ENCODE data around the gene NUP214. TPM values are rescaled to one million over a fixed set of nuclear protein-coding genes. Genes with fewer than 3 reads are reported as not detected.
A peak's percentile ranks its signal among the peaks of the same experiment; 100 is the strongest.

NUP214 gene
- total RNA-seq, 6 experiments from 2014 or later, result 34.2 to 43.7 (median 39.3) TPM

DNA sequence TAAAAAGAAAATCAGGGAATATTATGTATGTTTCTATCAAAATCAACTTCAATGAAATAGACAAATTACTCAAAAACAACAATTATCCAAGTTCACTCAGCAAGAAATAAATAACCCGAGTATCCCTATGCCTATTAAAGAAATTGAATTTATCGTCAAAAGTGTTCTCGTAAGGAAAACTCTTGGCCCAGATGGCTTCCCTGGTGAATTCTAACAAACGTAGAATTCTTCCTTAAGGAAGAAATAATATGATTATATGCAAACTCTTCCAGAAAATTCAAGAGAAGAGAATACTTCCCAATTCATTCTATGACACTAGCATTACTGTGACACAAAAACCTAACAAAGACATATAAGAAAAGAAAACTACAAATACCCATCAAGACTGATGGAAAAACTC lies 121.2 kb downstream of the NUP214 start:
- no peak for DNase-seq
- peaks cover 5% of the 10 kb centered on the region for H3K36me3 Mint-ChIP-seq (ENCODE audit: low read depth)
- H3K27me3 Mint-ChIP-seq (ENCODE audit: insufficient read depth), result peaks cover 2% of the 10 kb centered on the region
- H3K9me3 Mint-ChIP-seq, result peaks cover 6% of the 10 kb centered on the region
- no peak overlapping the region for H3K27ac Mint-ChIP-seq
- H3K4me3 Mint-ChIP-seq, result no peak overlapping the region
- no peaks in the 10 kb centered on the region for H3K4me1 Mint-ChIP-seq (ENCODE audit: low read depth)
- TF ChIP-seq, protein P1, sequence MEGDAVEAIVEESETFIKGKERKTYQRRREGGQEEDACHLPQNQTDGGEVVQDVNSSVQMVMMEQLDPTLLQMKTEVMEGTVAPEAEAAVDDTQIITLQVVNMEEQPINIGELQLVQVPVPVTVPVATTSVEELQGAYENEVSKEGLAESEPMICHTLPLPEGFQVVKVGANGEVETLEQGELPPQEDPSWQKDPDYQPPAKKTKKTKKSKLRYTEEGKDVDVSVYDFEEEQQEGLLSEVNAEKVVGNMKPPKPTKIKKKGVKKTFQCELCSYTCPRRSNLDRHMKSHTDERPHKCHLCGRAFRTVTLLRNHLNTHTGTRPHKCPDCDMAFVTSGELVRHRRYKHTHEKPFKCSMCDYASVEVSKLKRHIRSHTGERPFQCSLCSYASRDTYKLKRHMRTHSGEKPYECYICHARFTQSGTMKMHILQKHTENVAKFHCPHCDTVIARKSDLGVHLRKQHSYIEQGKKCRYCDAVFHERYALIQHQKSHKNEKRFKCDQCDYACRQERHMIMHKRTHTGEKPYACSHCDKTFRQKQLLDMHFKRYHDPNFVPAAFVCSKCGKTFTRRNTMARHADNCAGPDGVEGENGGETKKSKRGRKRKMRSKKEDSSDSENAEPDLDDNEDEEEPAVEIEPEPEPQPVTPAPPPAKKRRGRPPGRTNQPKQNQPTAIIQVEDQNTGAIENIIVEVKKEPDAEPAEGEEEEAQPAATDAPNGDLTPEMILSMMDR (IDR thresholded peaks at IDR 0.05), result no peak

- Mint-ChIP-seq H3K9me3 (no peaks in the 10 kb centered on the region), H3K36me3 (ENCODE audit: low read depth) (no peaks in the 10 kb centered on the region), H3K4me3 (no peak overlapping the region), H3K4me1 (ENCODE audit: low read depth) (peaks cover 12% of the 10 kb centered on the region), H3K27ac (no peak overlapping the region), H3K27me3 (ENCODE audit: insufficient read depth) (no peaks in the 10 kb centered on the region; the same call in 1 of the 2 replicates)
- TF ChIP-seq, protein P1 (IDR thresholded peaks at IDR 0.05), result no peak
- no peak for DNase-seq
These were observed 126.7 kb downstream of the NUP214 start for GRCh38 chr9:131252120-131252519.

- Mint-ChIP-seq H3K4me3 (no peak overlapping the region), H3K36me3 (ENCODE audit: low read depth) (no peaks in the 10 kb centered on the region), H3K27ac (no peak overlapping the region), H3K4me1 (ENCODE audit: low read depth) (peaks cover 12% of the 10 kb centered on the region), H3K9me3 (no peaks in the 10 kb centered on the region), H3K27me3 (ENCODE audit: insufficient read depth) (no peaks in the 10 kb centered on the region; the same call in 1 of the 2 replicates)
- no peak for DNase-seq
- TF ChIP-seq, protein P1 (IDR thresholded peaks at IDR 0.05), result no peak
These were observed 128.6 kb downstream of the NUP214 start for GRCh38 chr9:131253891-131254491.

DNA sequence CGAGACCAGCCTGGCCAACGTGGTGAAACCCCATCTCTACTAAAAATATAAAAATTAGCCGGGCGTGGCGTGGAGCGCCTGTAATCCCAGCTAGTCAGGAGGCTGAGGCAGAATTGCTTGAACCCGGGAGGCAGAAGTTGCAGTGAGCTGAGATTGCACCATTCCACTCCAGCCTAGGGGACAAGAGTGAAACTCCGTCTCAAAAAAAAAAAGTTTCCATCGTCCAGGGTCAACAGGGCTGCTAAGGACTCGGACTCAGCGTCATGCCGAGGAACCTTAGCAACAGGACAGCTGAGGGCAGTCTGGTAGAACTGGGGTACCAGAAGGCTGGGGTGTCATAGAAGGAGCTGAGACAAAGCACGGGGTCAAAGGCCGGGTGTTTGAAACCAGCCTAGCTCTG lies 129.2 kb downstream of the NUP214 start:
- no peaks in the 10 kb centered on the region for H3K9me3 Mint-ChIP-seq
- H3K36me3 Mint-ChIP-seq (ENCODE audit: low read depth), result no peaks in the 10 kb centered on the region
- DNase-seq, result no peak
- no peaks in the 10 kb centered on the region; the same call in 1 of the 2 replicates for H3K27me3 Mint-ChIP-seq (ENCODE audit: insufficient read depth)
- H3K4me3 Mint-ChIP-seq, result no peak overlapping the region
- H3K27ac Mint-ChIP-seq, result no peak overlapping the region
- TF ChIP-seq, protein P1 (IDR thresholded peaks at IDR 0.05), result no peak
- peaks cover 12% of the 10 kb centered on the region for H3K4me1 Mint-ChIP-seq (ENCODE audit: low read depth)

DNA sequence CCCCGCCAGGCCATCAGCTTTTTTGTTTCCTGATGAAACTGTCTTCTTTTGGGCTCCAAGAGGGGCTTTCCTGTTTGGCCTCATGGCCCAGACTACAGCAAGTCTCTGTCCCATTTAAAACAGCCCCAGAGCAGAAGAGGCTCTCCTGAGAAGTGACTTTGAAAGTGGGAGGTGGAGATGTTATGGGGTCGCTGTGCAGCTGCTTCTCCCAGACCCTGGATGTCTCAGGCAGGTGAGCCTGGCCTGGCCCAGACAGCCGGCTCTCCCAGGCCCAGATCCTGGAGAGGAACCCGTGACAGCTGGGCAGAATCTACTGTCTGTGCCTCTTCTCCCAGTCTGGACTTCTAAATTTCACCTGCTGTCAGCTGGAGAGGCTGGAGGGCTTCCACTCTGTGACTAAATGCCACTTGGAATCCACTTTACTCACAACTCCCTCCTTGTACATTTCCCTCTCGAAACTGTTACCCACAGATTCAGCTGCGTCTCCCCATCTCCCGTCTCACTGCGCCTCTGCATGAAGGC lies 130.4 kb downstream of the NUP214 start:
- Mint-ChIP-seq H3K4me1 (ENCODE audit: low read depth) (peaks cover 12% of the 10 kb centered on the region), H3K9me3 (no peaks in the 10 kb centered on the region), H3K27ac (peak overlapping the region; percentile 81), H3K4me3 (peak overlapping the region; percentile 32), H3K27me3 (ENCODE audit: insufficient read depth) (peaks cover 6% of the 10 kb centered on the region), H3K36me3 (ENCODE audit: low read depth) (no peaks in the 10 kb centered on the region)
- TF ChIP-seq, protein P1 (IDR thresholded peaks at IDR 0.05), result no peak
- DNase-seq, result no peak

Measured in HFFc6 (cell line).